HG03521 (cell line): ENCODE measurements around the gene FHAD1.
"Not testable (repeated sequence)": the region's sequence is repeated elsewhere in the genome, so short reads cannot be mapped to it uniquely, and the experiment has no call there.

Experiments
- ATAC-seq: cut with Tn5 transposase; IDR thresholded peaks from one replicate; pipeline ENCODE4 v1.9.1; 2021; ENCODE audit warnings: mild to moderate bottlenecking, moderate library complexity; ENCODE audit not compliant: unreplicated experiment

The FHAD1 gene

GRCh38 chr1:15430787-15431570 is 184.0 kb downstream of the FHAD1 start:
- no peak for ATAC-seq

- ATAC-seq, result no peak
Measured at GRCh38 chr1:15431571-15431948, 184.5 kb downstream of the FHAD1 start.

GRCh38 chr1:15432324-15432723 is 185.3 kb downstream of the FHAD1 start:
- ATAC-seq, result no peak

DNA sequence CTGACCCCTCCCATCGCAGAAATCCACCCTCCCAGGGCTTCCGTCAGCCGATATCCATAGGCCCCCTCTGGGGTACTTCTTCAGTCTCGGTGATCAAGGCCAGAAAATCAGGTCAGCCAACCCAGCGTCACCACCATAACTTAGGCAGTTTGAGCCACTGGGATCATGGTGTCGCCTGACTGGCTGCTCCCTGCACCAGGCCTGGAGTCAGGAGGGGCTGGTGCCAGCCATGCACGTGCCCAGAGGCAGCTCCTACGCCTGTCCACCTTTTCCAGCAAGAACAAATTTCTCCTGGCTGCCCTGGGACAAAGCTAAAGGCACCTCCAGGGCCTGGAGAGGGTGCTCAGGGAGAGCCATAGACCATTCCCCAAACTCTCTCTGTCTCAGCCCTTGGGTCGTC is 186.4 kb downstream of the FHAD1 start:
- ATAC-seq, result no peak

DNA sequence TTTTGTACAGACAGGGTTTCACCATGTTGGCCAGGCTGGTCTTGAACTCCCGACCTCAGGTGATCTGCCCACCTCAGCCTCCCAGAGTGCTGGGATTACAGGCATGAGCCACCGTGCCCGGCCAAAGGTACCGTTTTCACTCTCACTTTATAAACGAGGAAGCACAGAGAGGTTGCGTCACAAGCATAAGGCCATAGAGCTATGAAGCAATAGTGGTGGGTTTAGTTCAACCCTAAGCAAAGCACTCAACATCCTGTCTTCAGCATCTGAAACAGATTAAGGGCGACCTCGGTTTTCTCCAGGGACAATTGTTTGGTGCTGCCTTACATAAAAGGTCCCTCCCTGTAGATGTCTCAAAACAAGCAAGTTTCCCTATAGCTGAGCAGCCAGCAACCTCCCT is 187.7 kb downstream of the FHAD1 start:
- ATAC-seq, result not testable (repeated sequence)

DNA sequence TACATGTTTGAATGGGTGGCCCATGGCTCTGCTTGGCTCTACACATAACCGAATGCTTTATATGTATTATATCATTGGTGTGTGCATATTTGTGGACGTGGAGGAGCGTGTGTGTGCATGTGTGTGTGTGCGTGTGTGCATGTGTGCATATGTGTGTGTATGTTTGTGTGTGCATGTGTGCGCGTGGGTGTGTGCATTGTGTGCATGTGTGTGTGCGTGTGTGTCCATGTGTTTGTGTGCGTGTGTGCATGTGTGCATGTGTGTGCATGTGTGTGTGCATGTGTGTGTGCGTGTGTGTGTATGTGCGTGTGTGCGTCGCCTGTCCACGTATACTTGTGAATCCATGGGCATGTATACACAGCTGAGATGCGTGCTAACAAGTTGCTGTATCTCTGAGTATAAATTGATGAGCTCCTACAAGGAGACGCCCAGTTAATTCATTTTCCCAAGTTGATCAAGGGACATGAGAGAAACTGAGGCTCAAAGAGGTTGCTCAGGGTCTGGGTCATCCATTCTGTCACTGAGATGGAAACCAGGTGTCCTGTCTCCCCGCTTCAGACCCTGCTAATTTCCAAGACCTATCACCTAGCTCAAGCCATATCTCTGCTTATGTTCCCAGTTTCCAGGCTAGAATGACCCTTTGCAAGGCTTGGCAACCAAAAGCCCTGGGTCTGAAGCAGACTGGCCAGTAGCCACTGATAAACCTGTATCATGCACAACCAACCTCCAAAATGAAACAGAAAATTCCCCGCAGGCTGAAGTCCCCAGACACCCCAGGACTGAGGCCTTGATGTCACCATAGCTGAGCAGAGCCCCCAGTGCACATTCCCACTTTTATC is 188.4 kb downstream of the FHAD1 start:
- ATAC-seq, result no peak

DNA sequence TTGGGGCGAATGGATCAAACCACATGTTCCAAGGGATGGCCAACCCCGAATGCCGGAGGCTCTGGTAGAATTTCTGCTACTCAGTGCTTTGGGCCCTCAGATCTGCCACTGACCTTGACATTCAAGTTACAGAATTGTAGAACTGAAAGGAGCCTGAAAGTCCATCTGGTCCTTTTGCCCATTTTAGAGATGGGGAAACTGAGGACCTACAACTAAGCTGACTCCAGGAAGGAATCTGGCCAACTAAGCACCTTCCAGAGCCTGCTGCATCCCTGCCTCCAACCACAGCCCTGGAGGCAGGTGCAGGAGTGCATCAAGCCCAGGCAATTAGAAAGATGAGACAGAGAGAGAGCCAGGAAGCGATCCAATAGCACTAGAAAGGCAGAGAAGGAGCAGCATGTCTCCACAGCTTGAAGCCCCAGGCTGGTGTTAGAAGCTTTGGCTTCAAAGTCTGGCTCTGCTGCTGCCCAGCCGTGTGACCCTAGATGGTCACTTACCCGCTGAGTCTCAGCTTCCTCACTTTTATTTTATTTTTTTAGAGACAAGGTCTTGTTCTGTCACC is 189.9 kb downstream of the FHAD1 start:
- ATAC-seq, result no peak

- no peak for ATAC-seq
Measured at GRCh38 chr1:15439325-15439724, 192.3 kb downstream of the FHAD1 start.

DNA sequence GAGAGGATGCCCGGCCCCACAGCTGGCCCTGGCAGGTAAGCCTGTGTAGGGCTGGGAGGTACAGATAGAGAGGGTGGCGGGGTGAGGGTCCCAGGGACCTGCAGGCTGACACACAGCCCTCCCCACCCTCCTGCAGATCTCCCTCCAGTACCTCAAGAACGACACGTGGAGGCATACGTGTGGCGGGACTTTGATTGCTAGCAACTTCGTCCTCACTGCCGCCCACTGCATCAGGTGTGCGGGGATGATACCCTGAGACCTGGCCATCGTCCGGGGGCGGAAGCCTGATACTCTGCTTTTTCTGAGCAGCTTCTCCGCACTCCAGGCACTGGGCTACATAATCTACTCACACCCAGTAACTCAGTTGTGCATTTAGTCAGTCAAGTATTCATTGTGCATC is 193.3 kb downstream of the FHAD1 start:
- no peak for ATAC-seq

DNA sequence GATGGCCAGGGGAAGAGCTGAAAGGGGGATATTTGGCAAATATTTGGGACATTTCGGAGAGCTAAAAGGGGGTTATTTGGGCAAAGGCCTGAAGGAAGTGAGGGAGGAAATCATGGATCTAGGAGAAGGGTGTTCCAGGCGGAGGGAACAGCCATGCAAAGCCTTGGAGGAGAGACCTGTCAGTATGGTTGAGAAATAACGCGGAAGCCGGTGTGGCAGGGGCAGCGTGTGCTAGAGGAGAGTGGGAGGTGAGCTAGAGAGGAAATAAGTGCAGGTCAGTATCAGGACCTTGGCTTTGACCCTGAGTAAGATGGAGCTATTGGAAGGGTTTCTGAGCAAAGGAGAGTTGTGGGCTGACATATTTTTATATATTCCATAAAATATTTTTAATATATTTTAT is 194.2 kb downstream of the FHAD1 start:
- ATAC-seq, result no peak

- no peak for ATAC-seq
Measured at GRCh38 chr1:15442119-15442518, 195.1 kb downstream of the FHAD1 start.

GRCh38 chr1:15442759-15443158 is 195.7 kb downstream of the FHAD1 start:
- no peak for ATAC-seq

- no peak for ATAC-seq
Measured at GRCh38 chr1:15443281-15443680, 196.3 kb downstream of the FHAD1 start.

DNA sequence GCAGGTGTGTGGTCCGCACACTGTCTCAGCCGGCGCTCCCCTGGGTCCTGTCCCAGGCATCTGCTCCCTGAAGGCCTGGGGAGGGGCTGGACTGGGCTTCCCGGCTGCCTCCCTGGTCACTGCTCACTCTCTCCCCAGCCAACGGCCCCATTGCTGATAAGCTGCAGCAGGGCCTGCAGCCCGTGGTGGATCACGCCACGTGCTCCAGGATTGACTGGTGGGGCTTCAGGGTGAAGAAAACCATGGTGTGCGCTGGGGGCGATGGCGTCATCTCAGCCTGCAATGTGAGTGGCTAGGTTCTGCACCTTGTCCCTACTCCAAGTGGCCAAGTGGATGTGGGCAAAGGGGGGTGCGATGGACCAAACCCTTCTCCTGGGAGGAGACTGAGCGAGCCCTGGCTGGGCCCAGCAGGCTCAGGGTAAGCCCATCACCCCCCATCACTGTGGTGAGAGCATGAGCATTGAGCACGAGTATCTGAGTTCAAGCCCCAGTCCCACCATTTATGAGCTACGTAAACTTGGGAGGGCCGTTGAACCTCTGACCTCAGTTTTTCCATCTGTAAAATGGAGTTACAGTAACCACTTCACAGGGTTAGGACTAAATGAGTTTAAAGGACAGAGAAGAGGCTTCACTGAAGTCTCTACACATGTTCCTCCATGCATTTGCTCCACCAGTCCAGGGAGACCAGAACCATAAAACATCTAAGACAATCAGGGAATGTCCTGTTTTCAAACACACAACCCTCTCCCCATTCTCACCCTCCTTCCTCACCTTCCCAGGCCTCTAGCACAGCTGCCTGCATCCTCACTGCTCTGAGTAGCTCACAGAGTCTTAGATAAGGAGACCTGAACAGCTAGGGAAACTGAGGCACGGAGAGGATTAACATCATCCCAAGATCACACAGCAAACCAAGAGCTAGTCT is 197.7 kb downstream of the FHAD1 start:
- no peak for ATAC-seq

GRCh38 chr1:15445390-15446122 is 198.5 kb downstream of the FHAD1 start:
- no peak for ATAC-seq

GRCh38 chr1:15446212-15446611 is 199.2 kb downstream of the FHAD1 start:
- ATAC-seq, result no peak
